ENCODE data around the gene PLEKHG2. TPM values are rescaled to one million over a fixed set of nuclear protein-coding genes. Genes with fewer than 3 reads are reported as not detected.

The PLEKHG2 gene
- total and polyA plus RNA-seq, 2 donors = 13.0 to 30.8 TPM

GRCh38 chr19:39384839-39385568 lies 27.5 kb upstream of the PLEKHG2 start:
- 82% methylated on average over 9 of the region's 9 CpGs for WGBS
- H3K27ac ChIP-seq (ENCODE audit: low read depth in 1 of 2, low read length in 1 of 2) = no peak overlapping the region

GRCh38 chr19:39385629-39386411 lies 26.6 kb upstream of the PLEKHG2 start:
- DNase-seq (ENCODE audit: low read depth in 6 of 9, low spot score in 9 of 9) = no peak
- no peak overlapping the region for H3K4me3 ChIP-seq (ENCODE audit: low read length in 2 of 2)
- 96% methylated on average over 20 of the region's 20 CpGs for WGBS
- no peaks in the 10 kb centered on the region for H3K9me3 ChIP-seq (ENCODE audit: control insufficient read depth in 2 of 2, insufficient read depth in 1 of 2, low read length in 1 of 2)
- H3K27ac ChIP-seq (ENCODE audit: low read depth in 1 of 2, low read length in 1 of 2) = no peak overlapping the region
- no peaks in the 10 kb centered on the region for H3K27me3 ChIP-seq (ENCODE audit: control insufficient read depth in 2 of 2, insufficient read depth in 1 of 2, low read length in 1 of 2)
- peaks cover 79 to 80% of the 10 kb centered on the region in 2 donors for H3K36me3 ChIP-seq (ENCODE audit: control insufficient read depth in 2 of 2, insufficient read depth in 2 of 2, low read length in 1 of 2)
- peaks cover 10 to 11% of the 10 kb centered on the region in 2 donors for H3K4me1 ChIP-seq (ENCODE audit: control insufficient read depth in 2 of 2, insufficient read depth in 2 of 2, low read length in 2 of 2)

More at GRCh38 chr19:39384839-39385568, 27.5 kb upstream of the PLEKHG2 start:
- no peaks in the 10 kb centered on the region for H3K9me3 ChIP-seq (ENCODE audit: control insufficient read depth in 2 of 2, insufficient read depth in 1 of 2, low read length in 1 of 2)
- H3K4me3 ChIP-seq (ENCODE audit: low read length in 2 of 2) = no peak overlapping the region
- peaks cover 5 to 6% of the 10 kb centered on the region in 2 donors for H3K4me1 ChIP-seq (ENCODE audit: control insufficient read depth in 2 of 2, insufficient read depth in 2 of 2, low read length in 2 of 2)
- H3K36me3 ChIP-seq (ENCODE audit: control insufficient read depth in 2 of 2, insufficient read depth in 2 of 2, low read length in 1 of 2) = peaks cover 87 to 88% of the 10 kb centered on the region in 2 donors
- DNase-seq (ENCODE audit: low read depth in 6 of 9, low spot score in 9 of 9) = no peak
- no peaks in the 10 kb centered on the region for H3K27me3 ChIP-seq (ENCODE audit: control insufficient read depth in 2 of 2, insufficient read depth in 1 of 2, low read length in 1 of 2)

GRCh38 chr19:39386557-39386956 lies 25.9 kb upstream of the PLEKHG2 start:
- Histone ChIP-seq H3K9me3 (ENCODE audit: control insufficient read depth in 2 of 2, insufficient read depth in 1 of 2, low read length in 1 of 2) (no peaks in the 10 kb centered on the region), H3K27ac (ENCODE audit: low read depth in 1 of 2, low read length in 1 of 2) (no peak overlapping the region), H3K27me3 (ENCODE audit: control insufficient read depth in 2 of 2, insufficient read depth in 1 of 2, low read length in 1 of 2) (no peaks in the 10 kb centered on the region), H3K36me3 (ENCODE audit: control insufficient read depth in 2 of 2, insufficient read depth in 2 of 2, low read length in 1 of 2) (peaks cover 72 to 73% of the 10 kb centered on the region in 2 donors), H3K4me1 (ENCODE audit: control insufficient read depth in 2 of 2, insufficient read depth in 2 of 2, low read length in 2 of 2) (peaks cover 10 to 11% of the 10 kb centered on the region in 2 donors), H3K4me3 (ENCODE audit: low read length in 2 of 2) (no peak overlapping the region)
- 98% methylated on average over 7 of the region's 7 CpGs for WGBS
- no peak for DNase-seq (ENCODE audit: low read depth in 6 of 9, low spot score in 9 of 9)

DNA sequence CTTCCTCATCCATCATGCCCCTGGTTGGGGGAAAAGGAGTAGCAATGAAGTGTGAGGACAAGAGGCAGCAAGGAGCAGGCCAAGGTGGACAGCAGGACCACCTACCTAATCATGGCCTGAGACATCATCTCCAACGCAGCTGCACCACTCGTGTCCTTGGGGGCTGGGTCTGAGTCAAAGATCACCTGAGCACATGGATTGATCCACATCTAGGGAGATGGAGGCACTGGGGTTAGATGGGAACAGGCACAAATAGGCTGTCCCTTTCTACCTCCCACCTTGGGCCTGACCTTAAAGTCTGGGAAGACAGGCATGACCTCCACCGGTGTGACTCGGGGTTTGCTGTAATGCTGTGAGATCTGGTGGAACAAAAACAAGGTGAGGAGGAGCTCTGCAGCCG lies 23.8 kb upstream of the PLEKHG2 start:
- no peak for DNase-seq (ENCODE audit: low read depth in 6 of 9, low spot score in 9 of 9)
- H3K9me3 ChIP-seq (ENCODE audit: control insufficient read depth in 2 of 2, insufficient read depth in 1 of 2, low read length in 1 of 2) = no peaks in the 10 kb centered on the region
- H3K36me3 ChIP-seq (ENCODE audit: control insufficient read depth in 2 of 2, insufficient read depth in 2 of 2, low read length in 1 of 2) = peaks cover 57 to 60% of the 10 kb centered on the region in 2 donors
- H3K27ac ChIP-seq (ENCODE audit: low read depth in 1 of 2, low read length in 1 of 2) = no peak overlapping the region
- H3K4me1 ChIP-seq (ENCODE audit: control insufficient read depth in 2 of 2, insufficient read depth in 2 of 2, low read length in 2 of 2) = peaks cover 18 to 23% of the 10 kb centered on the region in 2 donors
- 97% methylated on average over 5 of the region's 5 CpGs for WGBS
- no peak overlapping the region for H3K4me3 ChIP-seq (ENCODE audit: low read length in 2 of 2)
- no peaks in the 10 kb centered on the region for H3K27me3 ChIP-seq (ENCODE audit: control insufficient read depth in 2 of 2, insufficient read depth in 1 of 2, low read length in 1 of 2)

GRCh38 chr19:39389631-39390414 lies 22.6 kb upstream of the PLEKHG2 start:
- H3K9me3 ChIP-seq (ENCODE audit: control insufficient read depth in 2 of 2, insufficient read depth in 1 of 2, low read length in 1 of 2) = no peaks in the 10 kb centered on the region
- H3K27me3 ChIP-seq (ENCODE audit: control insufficient read depth in 2 of 2, insufficient read depth in 1 of 2, low read length in 1 of 2) = no peaks in the 10 kb centered on the region
- H3K4me1 ChIP-seq (ENCODE audit: control insufficient read depth in 2 of 2, insufficient read depth in 2 of 2, low read length in 2 of 2) = peaks cover 18 to 23% of the 10 kb centered on the region in 2 donors
- peaks cover 56 to 60% of the 10 kb centered on the region in 2 donors for H3K36me3 ChIP-seq (ENCODE audit: control insufficient read depth in 2 of 2, insufficient read depth in 2 of 2, low read length in 1 of 2)
- 88% methylated on average over 13 of the region's 13 CpGs for WGBS
- H3K27ac ChIP-seq (ENCODE audit: low read depth in 1 of 2, low read length in 1 of 2) = no peak overlapping the region
- peak overlapping the region; percentile 75 to 85 for H3K4me3 ChIP-seq (ENCODE audit: low read length in 2 of 2)
- no peak for DNase-seq (ENCODE audit: low read depth in 6 of 9, low spot score in 9 of 9)

GRCh38 chr19:39390451-39390750 lies 22.1 kb upstream of the PLEKHG2 start:
- H3K27me3 ChIP-seq (ENCODE audit: control insufficient read depth in 2 of 2, insufficient read depth in 1 of 2, low read length in 1 of 2) = no peaks in the 10 kb centered on the region
- WGBS = 0% methylated on average over 10 of the region's 10 CpGs
- peak overlapping the region; percentile 75 to 85 for H3K4me3 ChIP-seq (ENCODE audit: low read length in 2 of 2)
- peaks cover 18 to 23% of the 10 kb centered on the region in 2 donors for H3K4me1 ChIP-seq (ENCODE audit: control insufficient read depth in 2 of 2, insufficient read depth in 2 of 2, low read length in 2 of 2)
- peak overlapping the region; percentile 99 for H3K27ac ChIP-seq (ENCODE audit: low read depth in 1 of 2, low read length in 1 of 2)
- H3K9me3 ChIP-seq (ENCODE audit: control insufficient read depth in 2 of 2, insufficient read depth in 1 of 2, low read length in 1 of 2) = no peaks in the 10 kb centered on the region
- no peak for DNase-seq (ENCODE audit: low read depth in 6 of 9, low spot score in 9 of 9)
- peaks cover 56 to 60% of the 10 kb centered on the region in 2 donors for H3K36me3 ChIP-seq (ENCODE audit: control insufficient read depth in 2 of 2, insufficient read depth in 2 of 2, low read length in 1 of 2)

DNA sequence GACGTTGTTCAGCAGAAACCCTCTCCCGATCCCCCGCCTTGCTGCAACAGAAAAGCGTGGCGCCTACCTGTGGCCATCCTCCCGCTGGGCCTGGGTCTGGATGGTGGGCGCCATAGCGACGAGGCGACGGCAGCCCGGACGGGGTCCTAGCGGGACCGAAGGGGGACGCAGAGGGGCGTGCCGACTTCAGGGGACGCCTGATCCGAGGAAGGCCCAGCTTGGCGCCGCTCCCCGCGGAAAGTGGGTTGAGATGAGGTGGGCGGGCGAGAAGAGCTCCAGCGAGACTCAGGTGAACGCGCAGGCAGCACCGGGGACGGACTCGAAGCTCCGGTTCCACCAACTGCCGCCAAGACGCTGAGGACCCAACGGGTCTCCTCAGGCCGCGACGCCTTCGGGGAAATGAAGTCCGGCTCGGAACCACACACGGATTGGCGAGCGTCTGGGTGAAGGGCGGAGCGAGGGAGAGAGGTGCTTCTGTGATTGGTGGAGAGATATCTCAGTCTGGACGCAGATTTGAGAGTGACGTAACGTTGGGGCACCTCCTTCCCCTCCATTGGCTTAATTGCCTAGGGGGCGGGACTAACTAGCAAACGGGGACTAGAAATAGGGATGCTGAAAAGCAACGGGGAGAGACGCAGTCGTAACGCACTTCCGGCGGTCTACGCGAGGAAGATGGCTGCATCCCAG lies 21.6 kb upstream of the PLEKHG2 start, which contains the start of the genes MED29 and PAF1:
TSS of gene MED29 (plus strand) at position 628 of the 687 bp plus-strand sequence. CDS start at position 673, 45 bp downstream.
TSS of gene PAF1 (minus strand) at position 356 of the 687 bp plus-strand sequence. CDS start at position 114, 242 bp downstream.
- peaks cover 18 to 23% of the 10 kb centered on the region in 2 donors for H3K4me1 ChIP-seq (ENCODE audit: control insufficient read depth in 2 of 2, insufficient read depth in 2 of 2, low read length in 2 of 2)
- peak; percentile 97 to 100 (median 99) for DNase-seq (ENCODE audit: low read depth in 6 of 9, low spot score in 9 of 9)
- WGBS = under 1% methylated on average over 60 of the region's 60 CpGs
- H3K27ac ChIP-seq (ENCODE audit: low read depth in 1 of 2, low read length in 1 of 2) = peak within 1 kb of the TSS; percentile 99
- H3K27me3 ChIP-seq (ENCODE audit: control insufficient read depth in 2 of 2, insufficient read depth in 1 of 2, low read length in 1 of 2) = no peaks in the 10 kb centered on the region
- H3K36me3 ChIP-seq (ENCODE audit: control insufficient read depth in 2 of 2, insufficient read depth in 2 of 2, low read length in 1 of 2) = peaks cover 56% of the 10 kb centered on the region in 2 donors
- no peaks in the 10 kb centered on the region for H3K9me3 ChIP-seq (ENCODE audit: control insufficient read depth in 2 of 2, insufficient read depth in 1 of 2, low read length in 1 of 2)
- peak within 1 kb of the TSS; percentile 75 to 85 for H3K4me3 ChIP-seq (ENCODE audit: low read length in 2 of 2)
